ENCODE data around the gene SLC17A2. TPM values are rescaled to one million over a fixed set of nuclear protein-coding genes. Genes with fewer than 3 reads are reported as not detected.

SLC17A2 gene
- total and polyA plus RNA-seq, 2 of the 4 experiments (the other 2 are of a cell fraction), result not detected

GRCh38 chr6:25911351-25911750 is 19.1 kb downstream of the SLC17A2 start:
- Histone ChIP-seq H3K9me1 (ENCODE audit: insufficient read depth, low read length) (no peaks in the 10 kb centered on the region), H3K9ac (ENCODE audit: low read depth, low read length) (no peak overlapping the region), H3K36me3 (ENCODE audit: control insufficient read depth, insufficient read depth, low read length) (no peaks in the 10 kb centered on the region), H3K4me3 (ENCODE audit: insufficient read depth, low read depth, low read length) (no peak overlapping the region), H3K14ac (replicated peaks; ENCODE audit: low read depth, low read length) (no peak overlapping the region), H2BK5ac (ENCODE audit: low read depth, low read length, poor library complexity, severe bottlenecking) (no peak overlapping the region), H2AFZ (replicated peaks; ENCODE audit: low read length, poor library complexity) (no peak overlapping the region), H4K5ac (ENCODE audit: low read depth, low read length) (no peak overlapping the region), H2AK5ac (ENCODE audit: low read depth, low read length) (no peak overlapping the region), H2BK15ac (ENCODE audit: low read depth, low read length) (no peak overlapping the region), H3K79me1 (ENCODE audit: low read depth in 1 of 2, low read length in 2 of 2) (no peaks in the 10 kb centered on the region), H3K23ac (ENCODE audit: low read depth, low read length) (no peak overlapping the region), H3K9me3 (ENCODE audit: control insufficient read depth, insufficient read depth, low read length) (no peaks in the 10 kb centered on the region), H4K91ac (ENCODE audit: insufficient read depth, low read depth, low read length) (no peak overlapping the region), H3K4me2 (ENCODE audit: low read depth, low read length) (no peak overlapping the region), H3K27me3 (ENCODE audit: control insufficient read depth, insufficient read depth, low read length) (no peaks in the 10 kb centered on the region), H4K8ac (ENCODE audit: low read depth in 2 of 2, low read length in 2 of 2) (no peak overlapping the region), H3K4ac (ENCODE audit: low read depth, low read length) (no peak overlapping the region), H4K20me1 (ENCODE audit: insufficient read depth, low read length) (no peaks in the 10 kb centered on the region), H3K27ac (ENCODE audit: insufficient read depth, low read length) (no peak overlapping the region), H2AK9ac (replicated peaks; ENCODE audit: low read depth, low read length, poor library complexity) (no peak overlapping the region), H3K18ac (ENCODE audit: low read depth, low read length) (no peak overlapping the region), H2BK120ac (ENCODE audit: low read depth, low read length) (no peak overlapping the region), H2BK20ac (ENCODE audit: low read depth, low read length) (no peak overlapping the region), H3K56ac (ENCODE audit: extremely low read depth, insufficient read depth, low read length) (no peak overlapping the region), H3K4me1 (ENCODE audit: control insufficient read depth, insufficient read depth, low read length) (no peaks in the 10 kb centered on the region)
- no TSS peak for BruUV-seq (replicated peaks)
- in situ Hi-C loops (cut with MboI; ENCODE audit: low sequenced_read_pairs), result no loop called here
- dilution Hi-C loops (cut with HindIII; ENCODE audit: low sequenced_read_pairs, unreplicated experiment), result no loop called here
- intact Hi-C loops (cut with micrococcal nuclease), result no loop called here
- DNase-seq (no peak), ATAC-seq (ENCODE audit: low read depth) (no peak)
- no CpG with 5 or more reads among the region's 4 CpGs for WGBS, 2 experiments (ENCODE audit: extremely low coverage in 2 of 2, insufficient read length in 1 of 2)
- TF ChIP-seq RFX5 (IDR thresholded peaks at IDR 0.05; ENCODE audit: low read depth, low read length), result no peak
- no peak for TF ChIP-seq MAFK (IDR thresholded peaks at IDR 0.05; ENCODE audit: low read depth, low read length)
- TF ChIP-seq NFE2L2 (IDR thresholded peaks at IDR 0.05; ENCODE audit: low read depth, low read length), result no peak
- TF ChIP-seq MXI1 (IDR thresholded peaks at IDR 0.05; ENCODE audit: borderline replicate concordance, low read depth, low read length), result no peak
- TF ChIP-seq SMC3 (IDR thresholded peaks at IDR 0.05; ENCODE audit: low read depth, low read length), result no peak
- no peak for TF ChIP-seq RAD21 (IDR thresholded peaks at IDR 0.05; ENCODE audit: low read length)
- TF ChIP-seq RCOR1 (IDR thresholded peaks at IDR 0.05; ENCODE audit: insufficient replicate concordance, low read length), result no peak
- TF ChIP-seq ELK1 (IDR thresholded peaks at IDR 0.05; ENCODE audit: borderline replicate concordance, low read depth, low read length), result no peak
- no peak for TF ChIP-seq MAZ (IDR thresholded peaks at IDR 0.05; ENCODE audit: borderline replicate concordance, low read depth, low read length)
- no peak for TF ChIP-seq POLR2A (IDR thresholded peaks at IDR 0.05; ENCODE audit: low read depth, low read length)
- TF ChIP-seq CEBPB (IDR thresholded peaks at IDR 0.05; ENCODE audit: low read depth, low read length), result no peak
- no peak for TF ChIP-seq CHD1 (IDR thresholded peaks at IDR 0.05; ENCODE audit: low read depth, low read length)
- TF ChIP-seq CTCF (conservative IDR thresholded peaks at IDR 0.05; ENCODE audit: low read depth, low read length), result no peak
- no peak for TF ChIP-seq FOS (IDR thresholded peaks at IDR 0.05; ENCODE audit: low read depth, low read length)
- no peak for TF ChIP-seq BHLHE40 (IDR thresholded peaks at IDR 0.05; ENCODE audit: low read depth, low read length)
- POLR2A ChIA-PET (ENCODE audit: unreplicated experiment), result no interaction called here
- CTCF ChIA-PET, result no interaction called here

All from IMR-90 (cell line).